ENCODE data around the gene TBX10.

DNA sequence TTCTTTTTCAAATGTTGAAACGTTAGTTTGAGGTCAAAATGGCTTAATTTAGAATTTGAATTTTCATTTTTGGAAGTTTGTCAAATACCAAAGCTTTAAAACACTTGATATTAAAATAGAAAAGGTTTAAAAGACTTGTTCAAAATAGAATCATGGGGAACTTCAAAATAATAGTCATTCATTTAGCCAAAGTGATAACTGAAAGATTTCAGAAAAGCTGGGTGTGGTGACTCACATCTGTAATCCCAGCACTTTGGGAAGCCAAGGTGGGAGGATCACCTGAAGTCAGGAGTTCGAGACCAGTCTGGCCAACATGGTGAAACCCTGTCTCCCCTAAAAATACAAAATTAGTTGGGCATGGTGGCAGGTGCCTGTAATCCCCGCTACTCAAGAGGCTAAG lies 45.1 kb downstream of the TBX10 start:
- TF ChIP-seq, protein P1, sequence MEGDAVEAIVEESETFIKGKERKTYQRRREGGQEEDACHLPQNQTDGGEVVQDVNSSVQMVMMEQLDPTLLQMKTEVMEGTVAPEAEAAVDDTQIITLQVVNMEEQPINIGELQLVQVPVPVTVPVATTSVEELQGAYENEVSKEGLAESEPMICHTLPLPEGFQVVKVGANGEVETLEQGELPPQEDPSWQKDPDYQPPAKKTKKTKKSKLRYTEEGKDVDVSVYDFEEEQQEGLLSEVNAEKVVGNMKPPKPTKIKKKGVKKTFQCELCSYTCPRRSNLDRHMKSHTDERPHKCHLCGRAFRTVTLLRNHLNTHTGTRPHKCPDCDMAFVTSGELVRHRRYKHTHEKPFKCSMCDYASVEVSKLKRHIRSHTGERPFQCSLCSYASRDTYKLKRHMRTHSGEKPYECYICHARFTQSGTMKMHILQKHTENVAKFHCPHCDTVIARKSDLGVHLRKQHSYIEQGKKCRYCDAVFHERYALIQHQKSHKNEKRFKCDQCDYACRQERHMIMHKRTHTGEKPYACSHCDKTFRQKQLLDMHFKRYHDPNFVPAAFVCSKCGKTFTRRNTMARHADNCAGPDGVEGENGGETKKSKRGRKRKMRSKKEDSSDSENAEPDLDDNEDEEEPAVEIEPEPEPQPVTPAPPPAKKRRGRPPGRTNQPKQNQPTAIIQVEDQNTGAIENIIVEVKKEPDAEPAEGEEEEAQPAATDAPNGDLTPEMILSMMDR (IDR thresholded peaks at IDR 0.05; ENCODE audit: borderline replicate concordance, extremely low read depth, low read length, poor library complexity, severe bottlenecking), result no peak
- no peak for TF ChIP-seq EZH2 (IDR thresholded peaks at IDR 0.05; ENCODE audit: borderline replicate concordance, low read depth, low read length, severe bottlenecking)

Measured in DND-41 (cell line).